GM21381 (cell line): ENCODE data around the gene MAN2A1.

Experiments used
- ATAC-seq: cut with Tn5 transposase; IDR thresholded peaks from one replicate; pipeline ENCODE4 v1.9.1; 2021; ENCODE audit warnings: mild to moderate bottlenecking, moderate library complexity; ENCODE audit not compliant: unreplicated experiment

MAN2A1 gene

DNA sequence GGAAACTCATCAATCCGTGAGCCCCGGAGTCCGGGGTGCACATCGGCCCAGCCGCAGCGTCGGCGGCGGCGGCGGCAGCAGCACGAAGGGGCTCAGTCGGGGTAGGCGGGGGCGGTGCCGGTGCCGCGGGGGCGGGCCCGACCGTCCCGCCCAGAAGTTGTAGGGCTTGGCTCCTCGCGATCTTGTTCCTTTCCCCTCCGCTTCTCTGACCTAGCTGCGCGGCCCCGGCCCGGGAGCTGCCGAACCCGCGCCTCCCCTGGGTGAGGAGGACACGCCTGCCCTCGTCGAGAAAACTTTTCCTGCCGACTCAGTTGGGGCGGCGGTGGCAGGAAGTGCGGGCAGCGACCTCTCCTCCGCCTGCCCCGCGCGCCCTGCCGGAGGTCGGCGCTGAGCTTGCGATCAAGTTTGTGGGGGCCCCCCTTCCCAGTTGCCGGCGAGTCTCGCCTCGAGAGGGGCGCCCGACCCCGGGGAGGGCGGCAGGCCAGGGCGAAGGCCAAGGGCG is at the start of gene MAN2A1:
Gene MAN2A1 (plus strand): TSS at position 188 of the 502 bp plus-strand sequence. CDS start 491 bp downstream, outside the sequence.
- peak; percentile 49 for ATAC-seq

DNA sequence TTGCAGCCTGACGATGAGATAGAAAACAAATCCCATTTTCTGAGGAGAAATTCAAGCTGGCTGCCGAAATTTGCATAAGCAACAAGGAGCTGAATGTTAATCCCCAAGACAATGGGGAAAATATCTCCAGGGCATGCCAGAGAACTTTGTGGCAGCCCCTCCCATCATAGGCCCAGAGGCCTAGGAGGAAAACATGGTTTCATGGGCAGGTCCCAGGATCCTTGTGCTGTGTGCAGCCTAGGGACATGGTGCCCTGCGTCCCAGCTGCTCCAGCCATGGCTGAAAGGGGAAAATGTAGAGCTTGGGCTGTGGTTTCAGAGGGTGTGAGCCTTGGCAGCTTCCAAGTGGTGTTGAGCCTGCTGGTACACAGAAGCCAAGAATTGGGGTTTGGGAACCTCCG is 48.8 kb upstream of the MAN2A1 start:
- no peak for ATAC-seq

DNA sequence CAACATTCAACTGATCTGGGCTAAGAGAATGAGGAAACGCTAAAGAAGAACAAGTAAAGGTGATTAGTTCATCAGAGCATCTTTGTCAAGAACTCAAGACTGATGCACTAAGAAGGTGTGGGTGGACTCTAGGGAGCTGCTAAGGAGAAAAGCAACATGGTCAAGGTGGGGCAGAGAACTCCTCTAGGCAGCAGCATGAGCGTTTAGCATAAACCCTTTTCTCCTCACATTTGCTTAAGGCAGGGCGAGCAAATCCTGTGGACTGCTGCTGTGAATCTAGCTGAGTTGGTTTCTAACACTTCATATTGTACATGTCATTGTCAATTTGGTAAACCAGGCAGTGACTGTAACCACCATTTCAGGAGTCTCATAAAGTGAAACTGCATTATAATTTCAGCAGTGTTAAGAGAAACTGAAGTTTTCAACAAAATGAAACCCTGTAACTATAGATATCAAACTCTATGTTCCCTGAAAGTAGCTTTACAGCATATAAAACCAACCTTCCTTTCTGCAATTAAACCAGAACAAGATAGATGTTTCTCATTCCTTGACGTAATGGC is 45.9 kb upstream of the MAN2A1 start:
- no peak for ATAC-seq

DNA sequence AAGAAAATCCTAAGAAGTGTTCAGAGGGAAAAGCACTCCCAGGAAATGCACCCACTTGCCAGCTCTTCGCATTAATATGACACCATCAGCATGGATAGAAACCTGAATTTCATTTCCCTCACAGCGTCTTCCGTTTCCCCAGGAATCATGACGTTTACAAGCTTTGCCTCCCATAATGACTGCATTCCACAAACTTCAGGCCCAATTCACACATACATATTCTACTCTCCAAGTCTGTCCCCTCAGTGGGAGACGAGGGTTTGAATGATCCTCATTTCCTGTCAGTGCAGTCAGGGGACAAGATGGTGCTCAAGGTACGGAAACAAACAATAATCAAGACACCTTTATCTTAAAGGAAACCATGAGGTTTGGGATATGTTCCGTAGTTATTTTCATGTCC is 44.9 kb upstream of the MAN2A1 start:
- no peak for ATAC-seq

DNA sequence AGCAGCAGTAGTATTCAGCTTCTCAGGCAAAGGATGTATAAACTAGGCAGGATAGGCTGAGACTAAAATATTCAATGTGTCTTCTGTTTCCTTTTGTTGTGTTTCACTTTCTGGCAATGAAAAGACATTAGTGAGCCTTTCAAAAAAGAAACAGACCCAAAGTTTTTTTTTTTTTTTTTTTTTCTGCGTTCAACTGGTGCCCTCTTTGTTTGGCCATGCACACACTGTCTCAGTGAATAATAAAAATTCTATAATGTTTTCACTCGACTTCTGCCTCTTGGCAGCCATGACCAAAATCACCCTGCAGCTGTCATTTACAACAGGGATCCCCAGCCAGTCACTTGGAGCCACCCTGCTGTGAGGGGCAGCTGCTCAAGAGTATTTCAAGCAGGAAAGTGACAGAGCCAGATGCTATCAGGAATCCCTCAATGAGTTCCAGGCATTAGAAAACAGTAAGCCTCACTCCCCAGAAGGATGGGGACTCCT is 44.0 kb upstream of the MAN2A1 start:
- no peak for ATAC-seq

DNA sequence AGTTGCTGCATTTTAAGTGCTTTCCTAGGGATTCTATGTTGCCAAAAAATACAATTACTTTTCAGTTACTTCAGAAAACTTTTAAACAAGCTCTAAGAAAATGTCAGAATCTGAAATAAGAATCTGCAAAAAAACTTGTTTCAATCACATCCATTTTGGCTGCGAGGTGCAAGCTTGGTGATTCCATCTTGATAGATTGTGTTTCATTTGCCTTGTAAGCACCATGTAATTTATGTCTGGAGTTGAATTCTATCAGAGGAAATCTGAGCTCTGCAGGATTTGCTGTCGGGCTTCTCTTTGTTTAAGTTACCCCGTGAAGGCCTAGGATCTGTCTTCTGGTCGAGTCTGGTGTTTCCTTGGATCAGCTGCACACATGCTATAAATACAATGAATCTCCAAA is 40.4 kb upstream of the MAN2A1 start:
- no peak for ATAC-seq

DNA sequence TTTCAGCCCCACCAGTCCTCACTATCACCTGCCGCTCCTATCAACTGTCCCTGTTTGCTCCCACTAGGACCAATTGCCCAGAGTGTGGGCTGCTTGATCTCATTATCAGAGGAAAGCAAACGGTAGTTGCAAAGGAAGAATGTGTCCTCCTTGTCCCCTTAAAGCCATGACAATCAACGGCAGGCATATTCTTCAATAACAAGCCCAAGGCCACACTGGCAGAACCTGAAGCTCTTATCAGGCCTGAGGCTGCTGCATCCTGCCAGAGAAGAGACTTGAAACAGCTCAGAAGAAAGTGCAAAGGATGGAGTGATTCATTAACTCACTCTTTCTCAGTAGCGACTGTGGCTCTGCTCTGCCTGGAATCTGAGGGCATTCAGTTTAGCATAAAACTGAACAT is 39.2 kb upstream of the MAN2A1 start:
- ATAC-seq = no peak

DNA sequence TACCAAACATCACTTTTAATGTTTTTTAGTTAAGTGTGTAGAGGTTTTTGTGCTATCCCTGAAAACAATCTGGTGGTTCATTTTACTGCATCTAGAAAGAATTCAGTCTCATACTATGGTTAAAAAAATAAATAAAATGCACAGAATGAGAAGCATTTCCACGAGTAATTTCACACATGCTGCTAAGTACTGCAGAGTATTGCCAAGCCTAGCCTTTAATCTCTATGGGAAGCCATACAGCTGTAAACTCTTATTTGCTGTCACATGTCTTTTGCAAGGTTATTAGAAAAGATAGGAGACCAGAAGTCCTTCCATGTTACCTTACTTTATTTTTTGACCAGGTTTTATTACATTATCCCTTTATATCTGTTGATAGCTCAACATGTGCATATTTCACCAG is 37.6 kb upstream of the MAN2A1 start:
- ATAC-seq = no peak

DNA sequence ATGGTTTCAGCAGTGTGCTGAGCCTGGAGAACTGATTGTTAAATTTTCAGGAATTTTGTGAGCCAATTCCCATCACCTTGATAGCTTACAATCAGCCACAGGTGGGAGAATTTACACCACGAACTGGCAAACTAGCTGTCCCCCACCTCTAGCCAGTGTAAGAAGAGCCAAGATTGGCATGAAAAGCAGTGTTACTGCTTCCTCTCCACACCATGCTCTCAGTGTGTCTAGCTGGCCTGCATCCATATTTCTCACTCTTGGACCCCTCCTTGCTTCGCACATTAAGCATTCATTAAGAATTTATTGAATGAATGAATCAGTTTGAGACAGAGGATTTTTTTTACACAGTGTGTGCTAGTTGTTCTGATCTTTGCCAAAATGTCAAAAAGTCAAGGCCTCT is 36.7 kb upstream of the MAN2A1 start:
- no peak for ATAC-seq

DNA sequence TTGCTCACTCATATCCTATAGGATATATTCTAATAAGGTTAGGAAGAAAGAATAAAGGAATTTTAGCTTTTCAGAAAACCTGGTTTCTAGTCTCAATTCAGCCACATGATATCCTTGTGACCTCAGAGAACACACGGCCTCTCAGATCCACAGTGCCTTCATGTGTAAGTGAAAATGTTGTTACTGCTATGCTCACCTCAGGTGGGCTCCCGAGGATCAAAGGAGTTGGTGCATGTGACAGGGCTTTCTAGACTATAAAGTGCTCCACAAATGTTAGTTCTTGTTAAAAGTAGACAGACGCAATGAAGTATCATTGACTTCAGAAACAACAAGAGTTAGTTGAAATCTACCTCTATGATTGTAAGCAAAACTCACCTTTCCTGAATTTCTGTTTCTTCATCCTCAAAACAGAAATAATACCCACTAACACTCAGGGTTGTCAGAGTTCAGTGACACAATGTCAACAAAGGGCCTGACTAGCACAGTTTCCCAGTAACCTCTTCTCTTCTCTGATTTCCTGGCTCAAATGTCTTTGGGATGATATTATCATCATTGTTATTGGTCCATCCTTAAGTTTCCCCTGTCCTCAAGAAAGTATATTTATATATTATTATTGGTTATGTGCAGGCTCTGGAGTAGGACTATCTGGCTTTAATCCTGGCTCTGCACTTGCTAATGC is 36.0 kb upstream of the MAN2A1 start:
- no peak for ATAC-seq

DNA sequence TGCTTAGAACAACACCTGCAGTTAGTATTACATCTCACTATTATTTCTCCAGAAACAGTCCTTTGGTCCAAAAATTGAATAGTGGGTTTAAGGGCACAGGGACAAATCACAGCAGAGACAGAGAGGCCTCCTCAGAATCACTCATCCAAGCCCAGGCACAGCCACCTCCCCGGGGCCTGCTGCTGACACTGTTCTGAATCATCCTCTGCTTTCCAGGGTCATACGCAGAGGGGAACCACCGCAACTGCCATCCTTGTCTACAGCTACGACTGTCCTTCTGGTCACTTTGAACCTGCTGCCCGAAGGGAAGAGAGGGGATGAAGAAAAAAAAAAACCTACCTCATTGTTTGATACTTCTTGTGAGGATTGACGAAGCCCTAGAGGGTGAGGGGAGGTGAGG is 35.3 kb upstream of the MAN2A1 start:
- ATAC-seq = no peak

DNA sequence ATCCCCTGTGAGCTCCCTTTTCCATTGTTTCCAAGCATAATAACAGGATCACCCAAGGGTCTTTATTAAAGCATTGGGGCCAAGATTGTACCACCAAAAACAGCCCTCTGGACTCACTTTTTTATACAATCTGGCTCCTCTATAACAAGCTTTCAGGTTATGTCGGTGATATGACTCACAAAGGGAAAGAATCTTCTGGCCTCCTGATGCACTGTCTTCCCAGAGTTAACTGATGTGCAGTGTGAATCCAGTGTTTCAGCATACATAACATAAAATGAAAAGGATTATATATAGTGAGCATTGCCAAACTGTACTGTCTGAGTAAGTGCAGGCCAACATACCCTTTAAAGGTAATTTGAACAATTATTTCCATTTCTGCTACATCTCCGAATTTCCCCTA is 33.9 kb upstream of the MAN2A1 start:
- no peak for ATAC-seq

DNA sequence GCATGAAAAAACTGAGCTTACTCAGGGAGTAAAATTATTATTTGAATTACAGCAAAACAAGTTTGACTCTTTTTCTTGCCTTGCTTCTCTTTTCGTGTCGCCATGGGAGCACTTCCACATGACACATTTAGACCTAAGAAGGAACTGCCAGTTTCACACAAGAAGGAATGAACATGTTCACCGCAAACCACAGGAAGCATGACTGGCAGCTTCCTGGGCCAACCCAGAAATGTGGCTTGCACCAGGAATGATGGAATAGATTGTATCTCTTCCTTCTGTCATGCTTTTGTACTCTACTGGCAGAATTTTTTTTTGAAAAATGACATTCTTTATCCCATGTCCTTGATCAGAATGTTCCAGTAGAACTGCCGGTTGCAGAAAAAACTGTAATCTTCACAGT is 32.9 kb upstream of the MAN2A1 start:
- ATAC-seq = peak; percentile 66

DNA sequence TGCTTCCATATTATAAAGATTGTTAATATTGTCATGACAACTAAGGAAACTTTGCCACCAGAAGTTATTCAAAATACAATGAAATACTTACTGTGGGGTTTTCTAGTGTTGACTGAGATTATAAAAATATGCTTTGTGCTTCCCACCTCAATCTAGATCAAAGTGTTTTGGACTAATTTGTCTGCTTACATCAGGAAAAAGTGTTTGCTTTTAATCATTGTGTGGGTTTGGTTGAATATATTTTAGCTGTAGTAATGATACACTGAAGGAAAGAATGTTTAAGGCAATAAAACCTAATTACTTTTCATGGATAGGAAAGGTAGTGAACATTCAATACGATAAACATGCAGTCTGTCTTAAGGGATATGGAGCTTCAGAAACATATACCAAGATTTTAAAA is 29.8 kb upstream of the MAN2A1 start:
- ATAC-seq = no peak

DNA sequence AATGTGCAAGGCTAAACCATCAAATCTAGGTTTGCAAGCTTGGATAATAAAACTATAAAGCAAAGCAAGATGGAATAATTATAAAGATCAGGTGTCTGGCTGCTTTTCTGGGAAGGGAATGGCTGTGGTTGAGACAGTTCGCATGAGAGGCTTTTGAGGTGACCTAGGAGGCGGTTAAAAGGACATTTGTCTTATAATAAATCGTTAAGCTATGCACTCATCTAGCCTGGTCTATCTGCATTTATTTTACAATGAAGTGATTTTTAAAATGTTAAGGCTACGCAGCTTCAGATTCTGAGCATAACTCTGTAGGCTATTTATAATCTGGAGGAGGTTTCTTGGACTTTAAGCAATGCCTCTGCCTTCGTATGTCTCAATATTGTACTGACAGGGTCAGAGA is 29.4 kb upstream of the MAN2A1 start:
- ATAC-seq = no peak

DNA sequence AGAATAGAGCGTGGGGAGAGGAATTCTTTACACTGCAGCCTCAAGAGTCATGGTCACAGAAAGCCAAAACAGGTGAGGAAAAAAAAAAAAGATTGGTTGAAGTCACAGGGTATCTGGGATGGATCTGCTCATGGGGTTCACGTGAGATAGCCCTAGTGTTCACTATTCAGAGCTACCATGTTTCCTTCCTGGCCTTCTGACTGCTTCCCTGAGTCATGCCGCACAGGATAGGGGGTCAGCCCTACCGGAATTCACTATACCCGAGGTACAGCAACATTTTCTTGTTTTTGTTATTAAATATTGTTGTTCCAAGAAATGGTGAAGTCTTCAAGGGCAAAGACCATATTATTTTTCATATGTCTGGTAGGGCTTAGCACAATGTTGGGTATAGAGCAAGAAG is 21.5 kb upstream of the MAN2A1 start:
- ATAC-seq = no peak

DNA sequence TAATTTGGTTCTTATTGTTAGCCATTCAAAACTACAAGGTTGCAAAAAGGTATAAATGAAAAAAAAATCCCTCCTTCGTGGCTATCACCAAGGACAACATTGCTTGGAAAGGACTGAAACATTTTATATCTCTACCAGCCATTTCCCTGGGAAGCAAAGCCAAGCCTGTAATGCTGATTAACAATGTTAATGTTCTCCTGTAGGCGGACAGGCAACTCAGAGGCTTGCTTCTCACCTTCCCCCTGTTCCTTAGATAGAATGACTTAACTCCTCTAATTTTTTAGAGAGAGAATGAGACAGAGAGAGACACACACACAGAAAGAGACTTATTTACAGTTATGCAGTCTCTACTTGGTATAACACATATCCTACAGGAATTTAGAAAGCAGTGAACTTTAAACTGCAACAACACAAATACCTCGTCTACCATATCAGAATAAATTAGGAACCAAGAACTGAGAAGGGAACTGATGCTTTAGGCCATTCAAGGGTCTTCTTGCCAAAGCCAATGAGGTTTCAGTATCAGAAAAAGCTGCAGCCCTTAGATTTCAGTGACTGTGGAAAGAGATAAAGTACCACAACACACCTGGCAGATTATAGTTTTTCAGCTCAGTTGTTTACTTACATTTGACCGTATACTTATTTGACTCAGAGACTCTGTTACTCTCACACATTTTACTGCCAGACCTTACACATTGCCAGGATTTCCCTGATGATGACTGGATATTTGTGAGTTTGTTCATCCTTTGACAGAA is 20.9 kb upstream of the MAN2A1 start:
- peak; percentile 71 for ATAC-seq

DNA sequence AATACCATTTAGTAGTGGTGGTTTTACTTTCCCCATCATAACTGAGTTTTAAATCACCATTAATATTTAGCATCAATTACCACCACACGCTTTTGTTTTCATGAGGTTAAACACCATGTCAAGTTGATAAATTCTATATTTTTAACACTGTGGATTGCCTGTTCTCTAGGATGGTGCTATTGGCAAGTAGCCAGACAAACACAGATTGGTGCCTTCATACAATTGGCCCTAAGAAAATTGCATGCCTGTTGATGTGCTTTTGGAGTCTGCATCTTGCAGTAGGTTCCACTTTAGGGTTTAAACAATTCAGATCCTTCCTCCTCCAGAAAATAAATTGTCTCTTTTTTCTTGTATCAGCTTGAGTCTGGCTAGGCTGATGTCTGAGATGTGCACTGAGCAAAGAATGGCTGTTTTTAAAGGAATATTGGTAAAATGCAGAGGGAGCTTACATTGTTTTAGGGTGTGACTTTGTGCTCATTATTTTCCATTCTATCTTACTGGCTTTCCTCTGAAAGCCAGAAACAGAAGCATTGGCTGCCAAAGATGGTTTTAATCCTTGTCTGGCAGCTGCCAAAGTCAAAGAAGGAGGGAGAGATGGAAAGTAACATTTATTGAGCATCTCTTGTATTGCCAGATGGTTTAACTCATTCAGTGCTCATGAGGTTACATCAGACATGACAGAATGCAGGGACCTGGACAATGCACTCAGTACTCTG is 19.6 kb upstream of the MAN2A1 start:
- ATAC-seq = no peak

DNA sequence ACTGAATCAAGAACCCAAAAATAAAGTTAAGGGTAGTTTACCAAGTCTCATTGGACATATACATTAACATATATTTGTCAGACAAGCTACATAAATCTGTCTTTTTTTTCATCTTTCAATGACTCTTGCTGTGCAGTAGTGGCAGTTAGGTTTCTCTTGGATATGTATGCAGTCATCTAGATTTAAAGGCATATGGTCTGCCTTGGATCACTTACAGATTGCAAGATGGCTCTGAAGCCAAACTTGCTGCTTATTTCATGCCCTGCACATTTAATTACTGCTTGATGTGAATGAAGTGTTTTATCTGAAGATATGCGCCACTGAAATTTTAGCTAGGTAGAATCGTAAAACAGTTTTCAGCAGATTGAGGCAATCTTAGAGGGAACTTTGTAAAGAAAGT is 18.6 kb upstream of the MAN2A1 start:
- ATAC-seq = no peak

DNA sequence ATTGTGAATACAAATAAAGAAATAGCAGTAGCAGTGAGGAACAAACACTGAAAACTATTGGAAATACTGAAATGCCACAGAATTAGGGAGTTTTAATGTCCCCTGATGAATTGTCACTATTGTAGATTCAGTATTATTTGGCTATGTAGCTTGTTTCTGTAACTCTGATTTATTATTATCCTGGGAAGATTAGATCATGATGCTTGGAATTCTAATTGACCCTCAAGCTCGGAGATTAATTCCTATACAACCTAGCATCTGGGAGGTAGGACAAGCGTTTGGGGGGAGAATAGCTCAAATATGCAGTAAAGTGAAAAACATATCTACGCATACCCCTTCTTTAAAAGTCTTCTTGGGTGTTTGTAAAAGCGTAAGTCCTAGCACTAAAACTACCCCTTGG is 15.1 kb upstream of the MAN2A1 start:
- no peak for ATAC-seq

DNA sequence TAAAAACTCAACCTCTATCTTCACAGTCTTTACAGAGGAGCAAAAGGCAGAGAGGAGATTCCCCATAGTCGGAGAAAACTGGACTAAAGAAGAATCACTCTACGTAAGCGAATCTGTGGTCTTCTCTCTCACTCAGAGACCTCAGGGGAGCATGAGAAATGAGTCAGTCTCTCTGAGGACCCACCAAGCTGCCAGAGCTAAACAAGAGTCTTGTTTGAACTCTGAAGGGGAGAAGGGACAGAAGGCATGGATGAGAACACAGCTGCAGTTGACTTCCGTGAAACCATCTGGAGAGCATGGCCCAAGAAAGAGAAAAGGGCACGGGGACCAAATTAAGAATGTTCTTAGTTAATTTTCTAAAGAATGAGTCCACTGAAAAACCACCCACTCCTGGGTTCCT is 12.8 kb upstream of the MAN2A1 start:
- no peak for ATAC-seq
